Epithelial cell of esophagus (primary cell): ENCODE measurements around the gene ACP6.

Experiments
- DNase-seq: peaks from one replicate; pipeline ENCODE4 v3.0.0; 2010; ENCODE audit warnings: low read depth
- H3K4me3 ChIP-seq: 2 replicates; pipeline ENCODE4 v1.5.1; 2011; ENCODE audit warnings: mild to moderate bottlenecking, low read length, control low read depth
- TF ChIP-seq, protein P1 (sequence below): IDR thresholded peaks from 2 replicates; pipeline ENCODE4 v1.5.1; 2011; ENCODE audit warnings: low read depth, mild to moderate bottlenecking, low read length, control low read depth, inconsistent platforms; ENCODE audit not compliant: insufficient read depth; ENCODE audit errors: missing control alignments

The ACP6 gene

DNA sequence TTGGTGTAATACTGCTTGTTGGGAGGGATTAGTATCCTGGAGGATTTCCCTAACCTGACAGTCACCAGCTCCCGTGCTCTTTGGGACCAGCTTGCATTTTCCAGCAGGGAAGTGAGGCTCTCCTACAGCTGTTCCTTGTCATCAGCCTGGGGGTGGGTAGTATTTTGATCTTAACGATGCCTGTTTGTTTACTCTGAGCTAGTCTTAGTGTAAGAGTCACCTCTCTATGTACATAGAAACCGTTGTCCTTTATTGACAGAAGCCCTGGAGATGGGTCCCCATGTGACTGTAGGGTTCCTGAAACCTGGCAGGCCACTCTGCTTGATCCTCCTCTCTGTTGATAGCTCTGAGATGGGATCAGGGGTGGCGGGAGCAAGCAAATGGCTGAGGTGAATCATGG is 58.0 kb downstream of the ACP6 start:
- TF ChIP-seq, protein P1, sequence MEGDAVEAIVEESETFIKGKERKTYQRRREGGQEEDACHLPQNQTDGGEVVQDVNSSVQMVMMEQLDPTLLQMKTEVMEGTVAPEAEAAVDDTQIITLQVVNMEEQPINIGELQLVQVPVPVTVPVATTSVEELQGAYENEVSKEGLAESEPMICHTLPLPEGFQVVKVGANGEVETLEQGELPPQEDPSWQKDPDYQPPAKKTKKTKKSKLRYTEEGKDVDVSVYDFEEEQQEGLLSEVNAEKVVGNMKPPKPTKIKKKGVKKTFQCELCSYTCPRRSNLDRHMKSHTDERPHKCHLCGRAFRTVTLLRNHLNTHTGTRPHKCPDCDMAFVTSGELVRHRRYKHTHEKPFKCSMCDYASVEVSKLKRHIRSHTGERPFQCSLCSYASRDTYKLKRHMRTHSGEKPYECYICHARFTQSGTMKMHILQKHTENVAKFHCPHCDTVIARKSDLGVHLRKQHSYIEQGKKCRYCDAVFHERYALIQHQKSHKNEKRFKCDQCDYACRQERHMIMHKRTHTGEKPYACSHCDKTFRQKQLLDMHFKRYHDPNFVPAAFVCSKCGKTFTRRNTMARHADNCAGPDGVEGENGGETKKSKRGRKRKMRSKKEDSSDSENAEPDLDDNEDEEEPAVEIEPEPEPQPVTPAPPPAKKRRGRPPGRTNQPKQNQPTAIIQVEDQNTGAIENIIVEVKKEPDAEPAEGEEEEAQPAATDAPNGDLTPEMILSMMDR = no peak
- H3K4me3 ChIP-seq = no peak overlapping the region
- DNase-seq = no peak

DNA sequence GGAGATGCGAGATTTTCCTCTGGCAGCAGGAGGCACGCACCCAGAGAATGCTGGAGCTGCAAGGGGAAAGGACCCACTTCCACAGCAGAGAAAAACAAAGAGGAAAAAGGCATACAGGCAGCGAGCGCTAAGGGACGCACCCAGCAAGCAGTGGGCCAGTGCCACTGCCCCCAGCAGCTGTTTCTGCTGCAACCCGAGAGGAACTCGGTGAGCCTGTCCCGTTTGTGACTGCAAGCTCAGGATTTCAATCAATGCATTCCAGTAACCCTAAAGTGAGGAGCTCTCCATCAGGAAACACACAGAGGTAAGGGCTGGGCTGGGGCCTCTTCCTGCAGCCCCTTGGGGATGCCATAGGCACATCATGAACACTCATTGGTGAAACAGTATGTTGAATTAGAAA is 58.7 kb downstream of the ACP6 start:
- H3K4me3 ChIP-seq = no peak overlapping the region
- no peak for DNase-seq
- TF ChIP-seq, protein P1 = no peak

DNA sequence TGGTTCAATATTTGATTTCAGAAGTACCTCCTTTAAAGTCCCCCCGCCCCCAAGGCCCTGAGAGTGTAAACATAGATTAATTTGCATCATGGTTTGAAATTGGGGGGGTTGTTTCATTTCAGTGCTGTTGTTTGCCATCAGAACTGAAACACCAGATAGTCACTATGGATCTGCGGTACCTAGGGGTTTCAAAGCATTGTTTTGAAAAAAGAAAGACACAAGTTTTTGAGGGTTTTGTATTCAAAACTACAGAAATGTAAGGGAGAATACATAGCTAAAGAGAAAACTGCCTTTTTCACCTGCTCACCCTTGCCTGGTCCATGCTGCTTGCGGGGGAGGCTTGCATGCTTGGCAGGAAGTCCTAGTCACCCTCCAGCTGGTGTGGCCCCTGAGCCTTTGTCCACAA is 59.3 kb downstream of the ACP6 start:
- H3K4me3 ChIP-seq = no peak overlapping the region
- TF ChIP-seq, protein P1 = no peak
- no peak for DNase-seq

DNA sequence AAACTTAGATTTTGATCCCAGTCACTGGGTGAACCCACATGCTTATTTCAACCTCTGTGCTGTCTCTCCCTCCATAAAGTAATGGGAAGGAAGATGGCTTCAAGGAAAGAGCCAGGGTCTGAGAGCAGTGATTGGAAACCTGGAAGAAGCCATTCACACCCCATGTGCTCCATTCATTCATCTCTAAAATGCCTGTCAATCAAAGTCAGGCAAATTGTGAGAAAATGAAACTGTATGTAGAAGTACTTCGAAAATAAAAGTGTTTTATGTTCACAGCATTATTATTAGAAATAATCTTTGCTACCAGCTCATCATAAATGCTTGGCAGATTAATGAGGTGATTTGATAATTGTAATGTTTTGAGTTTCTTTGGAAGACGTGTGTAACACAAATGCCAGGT is 61.0 kb downstream of the ACP6 start:
- no peak for DNase-seq
- TF ChIP-seq, protein P1 = no peak
- no peak overlapping the region for H3K4me3 ChIP-seq

DNA sequence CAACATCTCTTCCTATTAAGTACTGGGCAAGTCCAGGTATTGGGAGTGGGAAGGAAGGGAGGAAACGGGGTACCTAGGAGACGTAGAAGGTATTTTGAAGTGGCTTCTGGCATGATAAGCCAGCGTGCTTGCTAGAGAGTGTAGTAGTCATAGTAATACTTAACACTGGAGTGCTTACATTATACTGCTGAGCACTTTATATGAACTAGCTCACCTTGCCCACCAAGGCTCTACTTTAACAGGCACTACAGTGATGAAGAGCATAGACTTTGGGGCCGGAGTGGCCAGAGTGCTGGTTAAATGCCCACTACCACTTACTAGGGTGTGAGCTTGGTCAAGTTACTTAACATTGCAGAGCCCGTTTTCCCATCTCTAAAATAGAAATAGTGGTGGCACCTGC is 61.7 kb downstream of the ACP6 start:
- TF ChIP-seq, protein P1 = no peak
- no peak for DNase-seq
- H3K4me3 ChIP-seq = no peak overlapping the region

DNA sequence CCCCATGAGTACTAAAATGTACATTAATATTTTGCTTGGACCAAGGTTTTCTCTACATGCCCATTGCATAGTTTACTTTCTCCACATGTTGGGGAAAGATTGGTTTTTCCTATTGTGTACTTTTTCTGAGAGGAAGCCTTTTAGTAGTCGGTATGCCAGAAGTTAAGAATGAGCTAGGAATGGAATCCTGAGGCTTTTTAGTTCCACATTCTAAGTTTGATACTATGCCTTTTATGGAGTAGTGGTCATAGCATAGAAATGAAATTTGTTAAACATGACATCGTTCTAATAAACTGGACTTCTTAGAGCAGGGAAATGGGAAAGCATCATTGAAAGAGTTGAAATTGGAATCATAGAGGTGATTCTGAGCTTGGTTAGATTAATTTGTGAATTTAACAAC is 64.7 kb downstream of the ACP6 start:
- no peak overlapping the region for H3K4me3 ChIP-seq
- TF ChIP-seq, protein P1 = no peak
- DNase-seq = no peak

DNA sequence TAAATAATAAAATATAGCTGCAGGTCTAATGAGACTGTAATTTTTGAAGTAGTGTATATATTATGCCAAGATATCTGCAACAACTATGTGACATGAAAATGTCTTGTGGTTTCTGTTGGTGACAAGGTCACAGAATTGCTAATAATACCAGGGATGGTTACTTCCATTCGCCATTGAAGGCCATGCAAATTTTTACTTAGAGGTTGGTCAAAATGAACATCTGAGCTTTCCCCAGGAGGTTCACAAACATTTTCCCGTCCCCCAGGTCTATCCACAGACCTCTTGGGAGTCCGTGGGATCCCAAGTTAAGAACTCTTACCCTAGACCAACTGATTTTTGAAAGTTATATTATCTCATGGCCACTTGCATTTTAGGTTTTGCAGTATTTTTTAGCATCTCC is 66.3 kb downstream of the ACP6 start:
- H3K4me3 ChIP-seq = no peak overlapping the region
- no peak for DNase-seq
- TF ChIP-seq, protein P1 = no peak
